Activated T-helper 17 cell treated with anti-CD3 and anti-CD28 coated beads, Interleukin-2, amount 50 U/mL, for 72 hours (primary cell): Measurements from ENCODE around the gene PFAS. TPM values are rescaled to one million over a fixed set of nuclear protein-coding genes. Genes with fewer than 3 reads are reported as not detected.

Source experiments
- ATAC-seq: fragments of 150-1000 bp; cut with Tn5 transposase; replicated peaks from 2 replicates; pipeline ENCODE4 v1.10.0; 2021; ENCODE audit warnings: mild to moderate bottlenecking, moderate library complexity
- H3K27ac Mint-ChIP-seq: one replicate; pipeline ENCODE4 v1.8.0; 2022; ENCODE audit warnings: mixed read lengths
- H3K27me3 Mint-ChIP-seq: one replicate; pipeline ENCODE4 v1.8.0; 2022; ENCODE audit warnings: mixed read lengths
- H3K36me3 Mint-ChIP-seq: one replicate; pipeline ENCODE4 v1.8.0; 2022; ENCODE audit warnings: low read depth, mild to moderate bottlenecking, mixed read lengths
- H3K4me1 Mint-ChIP-seq: one replicate; pipeline ENCODE4 v1.8.0; 2022; ENCODE audit warnings: mixed read lengths
- H3K4me3 Mint-ChIP-seq: one replicate; pipeline ENCODE4 v1.8.0; 2022; ENCODE audit warnings: mild to moderate bottlenecking, mixed read lengths
- H3K9me3 Mint-ChIP-seq: one replicate; pipeline ENCODE4 v1.8.0; 2022; ENCODE audit warnings: mixed read lengths
- total RNA-seq, 2 donors: library from RNA; stranded (reverse); gene quantifications; one replicate each; pipeline ENCODE4 v1.2.3, GENCODE V29; 2022

Gene PFAS
- total RNA-seq, 2 donors from 2014 or later: 53.9 to 143 TPM

GRCh38 chr17:8272421-8272820, 23.3 kb downstream of the PFAS start:
- no peak for ATAC-seq
- Mint-ChIP-seq H3K9me3 (no peaks in the 10 kb centered on the region), H3K4me1 (peaks cover 5% of the 10 kb centered on the region), H3K36me3 (peaks cover 35% of the 10 kb centered on the region), H3K4me3 (no peak overlapping the region), H3K27me3 (no peaks in the 10 kb centered on the region), H3K27ac (no peak overlapping the region)

- Mint-ChIP-seq H3K9me3 (no peaks in the 10 kb centered on the region), H3K4me1 (peaks cover 5% of the 10 kb centered on the region), H3K27ac (peak overlapping the region; percentile 18), H3K27me3 (no peaks in the 10 kb centered on the region), H3K4me3 (no peak overlapping the region), H3K36me3 (peaks cover 26% of the 10 kb centered on the region)
- ATAC-seq: no peak
Observed at GRCh38 chr17:8273884-8274444, 24.9 kb downstream of the PFAS start.

GRCh38 chr17:8274816-8275215, 25.7 kb downstream of the PFAS start:
- no peaks in the 10 kb centered on the region for H3K9me3 Mint-ChIP-seq
- no peak for ATAC-seq
- H3K27ac Mint-ChIP-seq: no peak overlapping the region
- H3K27me3 Mint-ChIP-seq: no peaks in the 10 kb centered on the region
- H3K4me3 Mint-ChIP-seq: no peak overlapping the region
- peaks cover 19% of the 10 kb centered on the region for H3K36me3 Mint-ChIP-seq
- H3K4me1 Mint-ChIP-seq: peaks cover 5% of the 10 kb centered on the region

GRCh38 chr17:8275421-8276290, 26.6 kb downstream of the PFAS start:
- Mint-ChIP-seq H3K27me3 (no peaks in the 10 kb centered on the region), H3K9me3 (no peaks in the 10 kb centered on the region), H3K4me1 (peaks cover 5% of the 10 kb centered on the region), H3K27ac (peak overlapping the region; percentile 43), H3K4me3 (no peak overlapping the region), H3K36me3 (peaks cover 10% of the 10 kb centered on the region)
- no peak for ATAC-seq

- Mint-ChIP-seq H3K36me3 (no peaks in the 10 kb centered on the region), H3K27ac (no peak overlapping the region), H3K27me3 (no peaks in the 10 kb centered on the region), H3K4me1 (peaks cover 5% of the 10 kb centered on the region), H3K4me3 (no peak overlapping the region), H3K9me3 (no peaks in the 10 kb centered on the region)
- no peak for ATAC-seq
Observed at GRCh38 chr17:8277317-8277716, 28.2 kb downstream of the PFAS start.

GRCh38 chr17:8282345-8282744, 33.3 kb downstream of the PFAS start:
- H3K27ac Mint-ChIP-seq: no peak overlapping the region
- peaks cover under 1% of the 10 kb centered on the region for H3K4me1 Mint-ChIP-seq
- H3K9me3 Mint-ChIP-seq: no peaks in the 10 kb centered on the region
- no peaks in the 10 kb centered on the region for H3K36me3 Mint-ChIP-seq
- H3K4me3 Mint-ChIP-seq: no peak overlapping the region
- no peak for ATAC-seq
- H3K27me3 Mint-ChIP-seq: no peaks in the 10 kb centered on the region

- Mint-ChIP-seq H3K4me3 (no peak overlapping the region), H3K9me3 (no peaks in the 10 kb centered on the region), H3K36me3 (no peaks in the 10 kb centered on the region), H3K27me3 (no peaks in the 10 kb centered on the region), H3K4me1 (peaks cover 5% of the 10 kb centered on the region), H3K27ac (no peak overlapping the region)
- ATAC-seq: no peak
Observed at GRCh38 chr17:8283356-8283755, 34.3 kb downstream of the PFAS start.

GRCh38 chr17:8284126-8284525, 35.0 kb downstream of the PFAS start:
- peaks cover 5% of the 10 kb centered on the region for H3K4me1 Mint-ChIP-seq
- H3K27ac Mint-ChIP-seq: peak overlapping the region; percentile 33
- no peak overlapping the region for H3K4me3 Mint-ChIP-seq
- H3K27me3 Mint-ChIP-seq: no peaks in the 10 kb centered on the region
- no peak for ATAC-seq
- H3K36me3 Mint-ChIP-seq: no peaks in the 10 kb centered on the region
- no peaks in the 10 kb centered on the region for H3K9me3 Mint-ChIP-seq

- Mint-ChIP-seq H3K4me1 (peaks cover 13% of the 10 kb centered on the region), H3K9me3 (no peaks in the 10 kb centered on the region), H3K4me3 (no peak overlapping the region), H3K36me3 (peaks cover 5% of the 10 kb centered on the region), H3K27ac (no peak overlapping the region), H3K27me3 (no peaks in the 10 kb centered on the region)
- ATAC-seq: no peak
Observed at GRCh38 chr17:8285270-8286181, 36.4 kb downstream of the PFAS start.

- no peak for ATAC-seq
- H3K27ac Mint-ChIP-seq: peak overlapping the region; percentile 96
- H3K4me3 Mint-ChIP-seq: peak overlapping the region; percentile 98
- no peaks in the 10 kb centered on the region for H3K27me3 Mint-ChIP-seq
- peaks cover 5% of the 10 kb centered on the region for H3K36me3 Mint-ChIP-seq
- H3K9me3 Mint-ChIP-seq: no peaks in the 10 kb centered on the region
- H3K4me1 Mint-ChIP-seq: peaks cover 14% of the 10 kb centered on the region
Observed at GRCh38 chr17:8287651-8288335, 38.7 kb downstream of the PFAS start.

- Mint-ChIP-seq H3K27ac (peak within 1 kb of the TSS; percentile 96), H3K4me3 (peak within 1 kb of the TSS; percentile 98), H3K4me1 (peaks cover 19% of the 10 kb centered on the region), H3K9me3 (no peaks in the 10 kb centered on the region), H3K27me3 (no peaks in the 10 kb centered on the region), H3K36me3 (peaks cover 5% of the 10 kb centered on the region)
- peak; percentile 95 for ATAC-seq
Observed at GRCh38 chr17:8288336-8289102, 39.4 kb downstream of the PFAS start, which contains the start of gene RANGRF. RANGRF (plus strand) TSS chr17:8288670; CDS start chr17:8288789, 119 bp downstream.

GRCh38 chr17:8289103-8289397, 40.0 kb downstream of the PFAS start:
- H3K27me3 Mint-ChIP-seq: no peaks in the 10 kb centered on the region
- H3K27ac Mint-ChIP-seq: peak overlapping the region; percentile 96
- no peak for ATAC-seq
- H3K4me1 Mint-ChIP-seq: peaks cover 19% of the 10 kb centered on the region
- peak overlapping the region; percentile 98 for H3K4me3 Mint-ChIP-seq
- peaks cover 5% of the 10 kb centered on the region for H3K36me3 Mint-ChIP-seq
- no peaks in the 10 kb centered on the region for H3K9me3 Mint-ChIP-seq

GRCh38 chr17:8290043-8290442, 41.0 kb downstream of the PFAS start:
- no peak for ATAC-seq
- no peaks in the 10 kb centered on the region for H3K27me3 Mint-ChIP-seq
- peak overlapping the region; percentile 86 for H3K27ac Mint-ChIP-seq
- peaks cover 25% of the 10 kb centered on the region for H3K4me1 Mint-ChIP-seq
- no peaks in the 10 kb centered on the region for H3K9me3 Mint-ChIP-seq
- peaks cover 5% of the 10 kb centered on the region for H3K36me3 Mint-ChIP-seq
- H3K4me3 Mint-ChIP-seq: peak overlapping the region; percentile 98
